SJCRH30 (cell line): ENCODE data around the gene PIP4K2A. TPM values are rescaled to one million over a fixed set of nuclear protein-coding genes. Genes with fewer than 3 reads are reported as not detected.
"Not testable (repeated sequence)": the region's sequence is repeated elsewhere in the genome, so short reads cannot be mapped to it uniquely, and the experiment has no call there.

ENCODE experiments used
- DNase-seq, 2 experiments: peaks; one replicate each; pipeline ENCODE4 v3.0.0-alpha.2; 2015 to 2020
- H3K27ac ChIP-seq: fragments of 250-450 bp; sonication (Bioruptor Pico); 2 replicates; pipeline ENCODE4 v1.5.1; 2020; ENCODE audit warnings: mild to moderate bottlenecking, moderate library complexity
- H3K27me3 ChIP-seq: fragments of 250-450 bp; sonication (Bioruptor Pico); 2 replicates; pipeline ENCODE4 v1.5.1; 2020; ENCODE audit warnings: mild to moderate bottlenecking, moderate library complexity
- H3K36me3 ChIP-seq: fragments of 250-450 bp; sonication (Bioruptor Pico); 2 replicates; pipeline ENCODE4 v1.5.1; 2020; ENCODE audit warnings: mild to moderate bottlenecking, moderate library complexity
- H3K4me1 ChIP-seq: fragments of 250-450 bp; sonication (Bioruptor Pico); 2 replicates; pipeline ENCODE4 v1.5.1; 2020; ENCODE audit warnings: mild to moderate bottlenecking, moderate library complexity
- H3K4me3 ChIP-seq: fragments of 250-450 bp; sonication (Bioruptor Pico); 2 replicates; pipeline ENCODE4 v1.5.1; 2020; ENCODE audit warnings: mild to moderate bottlenecking, moderate library complexity
- H3K9me3 ChIP-seq: fragments of 250-450 bp; sonication (Bioruptor Pico); replicated peaks from 2 replicates; pipeline ENCODE4 v1.5.1; 2020; ENCODE audit warnings: mild to moderate bottlenecking, moderate library complexity
- total RNA-seq: library from RNA; depleted of rRNA; stranded (reverse); fragments of >200 nt; shearing (Covaris generic); gene quantifications from 2 replicates; pipeline ENCODE4 v1.2.3, GENCODE V29; 2014

The PIP4K2A gene
- total RNA-seq, 1 experiment from 2014 or later = 27.9 TPM

DNA sequence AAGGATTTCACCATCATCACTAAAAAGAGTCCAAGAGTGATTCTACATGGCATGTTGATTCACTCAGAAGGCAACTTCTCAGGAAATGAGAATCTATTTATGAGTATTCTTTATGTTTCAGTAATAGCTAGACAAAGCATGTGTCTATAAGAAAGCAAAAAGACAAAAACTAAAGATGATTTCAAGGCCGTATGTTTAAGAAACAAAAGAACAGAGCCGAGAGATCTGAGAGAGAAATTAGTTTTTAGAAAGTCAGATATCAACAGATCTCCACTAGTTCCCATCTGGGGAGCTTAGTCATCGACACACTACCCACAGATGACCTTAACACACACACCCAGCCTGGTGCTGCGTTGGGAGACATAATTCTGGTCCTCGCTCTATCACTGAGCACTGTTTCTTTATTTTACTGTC is 21.0 kb downstream of the PIP4K2A start:
- Histone ChIP-seq H3K4me3 (no peak overlapping the region), H3K4me1 (no peaks in the 10 kb centered on the region), H3K9me3 (no peaks in the 10 kb centered on the region; the same call in 1 of the 2 replicates), H3K27me3 (no peaks in the 10 kb centered on the region), H3K27ac (no peak overlapping the region), H3K36me3 (no peaks in the 10 kb centered on the region)
- DNase-seq = no peak

DNA sequence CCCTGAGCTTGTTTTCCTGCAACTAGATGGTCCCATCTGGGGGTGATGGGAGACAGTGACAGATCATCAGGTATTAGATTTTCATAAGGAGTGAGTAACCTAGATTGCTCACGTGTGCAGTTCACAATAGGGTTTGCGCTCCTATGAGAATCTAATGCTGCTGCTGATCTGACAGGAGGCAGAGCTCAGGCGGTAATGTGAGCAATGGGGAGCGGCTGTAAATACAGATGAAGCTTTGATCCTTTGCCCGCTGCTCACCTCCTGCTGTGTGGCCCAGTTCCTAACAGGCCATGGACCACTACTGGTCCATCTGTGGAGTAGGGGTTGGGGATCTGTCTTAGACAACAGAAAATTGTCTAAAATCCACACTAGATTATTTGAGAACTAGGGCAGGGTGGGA is 22.3 kb downstream of the PIP4K2A start:
- H3K36me3 ChIP-seq, H3K27me3 ChIP-seq, H3K4me1 ChIP-seq, H3K9me3 ChIP-seq, H3K4me3 ChIP-seq, H3K27ac ChIP-seq, DNase-seq: not testable (repeated sequence)

DNA sequence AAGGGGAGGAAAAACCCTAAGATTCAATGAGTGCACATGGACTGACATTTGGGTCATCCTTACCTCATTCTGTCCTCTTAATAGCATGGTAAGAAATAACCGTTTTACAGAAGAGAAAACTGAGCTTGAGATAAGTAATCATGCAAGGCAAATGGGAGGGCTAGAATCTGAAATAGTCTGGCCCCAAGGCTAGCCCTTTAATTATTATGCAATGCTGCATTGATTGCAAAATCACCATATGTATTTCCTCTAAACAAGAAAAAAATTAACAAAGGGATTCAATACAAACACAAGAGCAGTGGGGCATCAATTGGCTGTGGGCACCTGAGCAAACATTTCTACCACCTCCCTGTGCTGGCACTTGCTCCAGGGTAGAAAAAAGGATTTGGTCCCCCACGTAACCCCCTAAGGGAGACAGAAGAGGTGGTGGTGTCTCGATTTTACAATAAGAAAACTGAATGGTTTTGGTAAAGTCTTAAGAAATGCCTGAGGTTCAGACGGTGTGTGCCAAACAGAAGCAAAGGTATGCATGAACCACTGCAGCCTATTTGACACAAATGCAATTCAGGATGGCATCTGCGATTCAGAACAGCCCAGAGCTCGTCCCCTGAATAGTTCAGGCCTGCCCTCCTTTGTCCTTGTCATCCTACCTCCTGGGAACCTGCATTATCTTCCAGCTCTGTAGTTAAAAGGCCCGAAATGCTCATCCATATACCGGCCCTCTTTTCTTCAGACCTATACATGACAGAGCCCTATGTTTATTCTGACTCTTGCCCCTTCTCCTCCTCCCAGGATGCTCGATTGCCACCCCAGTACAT is 23.6 kb downstream of the PIP4K2A start:
- Histone ChIP-seq H3K27me3 (no peaks in the 10 kb centered on the region), H3K27ac (no peak overlapping the region), H3K9me3 (no peaks in the 10 kb centered on the region; the same call in 1 of the 2 replicates), H3K4me3 (no peak overlapping the region), H3K36me3 (no peaks in the 10 kb centered on the region), H3K4me1 (no peaks in the 10 kb centered on the region)
- DNase-seq = no peak

DNA sequence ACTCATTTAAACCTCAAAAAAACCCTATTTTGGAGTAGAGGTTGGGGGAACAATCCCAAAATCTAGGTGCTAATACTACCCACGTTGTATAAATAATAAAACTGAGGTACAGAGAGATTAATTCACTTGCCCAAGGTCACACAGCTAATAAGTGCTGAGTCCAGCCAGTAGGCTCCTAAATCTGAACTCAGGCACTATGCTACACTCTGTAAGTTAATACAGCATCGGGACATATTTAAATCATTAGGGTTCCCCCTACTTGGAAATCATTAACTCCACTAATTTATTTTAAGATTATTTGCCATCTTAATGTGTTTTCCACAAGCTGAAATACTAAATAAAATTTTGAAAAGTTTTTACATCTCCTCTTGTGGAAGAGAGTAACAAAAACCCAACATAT is 24.2 kb downstream of the PIP4K2A start:
- no peak overlapping the region for H3K4me3 ChIP-seq
- H3K36me3 ChIP-seq = no peaks in the 10 kb centered on the region
- H3K4me1 ChIP-seq = no peaks in the 10 kb centered on the region
- H3K27ac ChIP-seq = no peak overlapping the region
- H3K27me3 ChIP-seq = no peaks in the 10 kb centered on the region
- H3K9me3 ChIP-seq = no peaks in the 10 kb centered on the region; the same call in 1 of the 2 replicates
- DNase-seq = no peak

DNA sequence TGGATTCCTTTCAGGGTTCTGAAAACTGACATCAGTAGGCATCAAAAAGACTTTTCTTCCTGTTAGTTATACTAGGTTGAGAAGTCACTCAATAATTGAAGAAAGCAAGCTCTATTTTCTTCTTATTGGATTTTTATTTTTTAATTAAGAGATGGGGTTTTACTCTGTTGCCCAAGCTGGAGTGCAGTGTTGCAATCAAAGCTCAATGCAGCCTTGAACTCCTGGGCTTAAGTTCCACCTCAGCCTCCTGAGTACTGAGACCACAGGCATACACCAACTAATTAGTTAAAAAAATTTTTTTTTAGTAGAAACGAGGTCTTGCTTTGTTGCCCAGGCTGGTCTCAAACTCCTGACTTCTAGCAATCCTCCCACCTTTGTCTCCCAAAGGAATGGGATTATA is 28.0 kb downstream of the PIP4K2A start:
- DNase-seq = no peak
- H3K9me3 ChIP-seq = no peaks in the 10 kb centered on the region
- no peak overlapping the region for H3K27ac ChIP-seq
- no peaks in the 10 kb centered on the region for H3K27me3 ChIP-seq
- no peaks in the 10 kb centered on the region for H3K36me3 ChIP-seq
- no peak overlapping the region for H3K4me3 ChIP-seq
- H3K4me1 ChIP-seq = peaks cover 8% of the 10 kb centered on the region; the same call in 1 of the 2 replicates

DNA sequence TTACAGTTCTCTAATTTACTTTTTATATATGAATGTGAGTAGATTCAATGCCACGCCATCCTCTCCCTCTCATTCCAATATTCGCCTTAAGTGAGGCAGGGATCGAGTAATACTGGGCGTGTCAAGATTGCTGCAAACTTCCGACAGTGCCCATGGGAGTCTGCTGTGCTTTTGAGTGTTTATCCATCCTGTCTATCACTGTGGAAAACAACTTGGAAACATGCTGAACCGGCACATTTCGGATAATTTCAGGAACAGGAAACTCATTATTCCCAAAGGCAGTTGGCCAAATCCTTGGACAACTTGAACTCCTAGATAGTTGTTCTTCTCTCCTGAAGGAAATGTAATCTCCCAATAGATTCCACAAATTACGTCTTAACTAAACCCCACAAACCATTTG is 28.5 kb downstream of the PIP4K2A start:
- no peaks in the 10 kb centered on the region for H3K9me3 ChIP-seq
- no peaks in the 10 kb centered on the region for H3K36me3 ChIP-seq
- no peak overlapping the region for H3K4me3 ChIP-seq
- H3K4me1 ChIP-seq = peaks cover 8% of the 10 kb centered on the region; the same call in 1 of the 2 replicates
- H3K27ac ChIP-seq = no peak overlapping the region
- no peak for DNase-seq
- H3K27me3 ChIP-seq = no peaks in the 10 kb centered on the region

DNA sequence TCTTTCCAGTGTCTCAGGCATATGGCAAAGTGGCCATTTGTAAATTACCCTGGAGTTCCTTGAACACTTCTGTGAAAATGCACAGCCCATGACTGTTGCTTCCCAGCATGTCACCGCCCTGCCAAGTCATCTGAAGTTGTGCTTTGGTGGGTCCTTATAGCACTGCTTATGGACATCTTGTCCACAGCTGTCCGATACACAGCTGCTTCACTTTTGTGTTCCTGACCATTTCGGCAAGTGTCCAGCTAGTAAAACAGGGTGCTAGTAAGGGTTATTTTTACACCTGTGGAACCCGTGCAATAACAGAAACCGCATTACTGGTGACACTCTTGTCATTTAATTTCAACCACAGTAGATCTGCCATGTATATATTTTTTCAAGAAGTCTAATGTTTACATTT is 29.7 kb downstream of the PIP4K2A start:
- no peak overlapping the region for H3K27ac ChIP-seq
- peak; percentile 20 to 51 for DNase-seq

DNA sequence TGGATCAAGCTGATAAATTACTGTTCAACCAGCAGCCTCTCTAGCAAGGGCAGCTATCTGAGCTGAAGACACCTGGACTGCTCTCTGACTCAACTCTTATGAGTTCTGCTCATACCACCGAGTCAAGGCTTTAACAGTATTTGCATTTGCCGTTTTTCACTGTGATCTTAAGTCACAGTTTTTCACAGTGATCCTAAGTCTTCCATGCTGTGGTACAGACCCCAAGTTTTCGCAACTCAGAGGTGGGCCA is 31.3 kb downstream of the PIP4K2A start:
- no peak for DNase-seq
- Histone ChIP-seq H3K27me3 (no peaks in the 10 kb centered on the region), H3K36me3 (no peaks in the 10 kb centered on the region), H3K9me3 (no peaks in the 10 kb centered on the region), H3K27ac (no peak overlapping the region), H3K4me3 (no peak overlapping the region), H3K4me1 (peaks cover 8% of the 10 kb centered on the region; the same call in 1 of the 2 replicates)

More for the DNA sequence above, 29.7 kb downstream of the PIP4K2A start:
- Histone ChIP-seq H3K36me3 (no peaks in the 10 kb centered on the region), H3K4me1 (peaks cover 8% of the 10 kb centered on the region; the same call in 1 of the 2 replicates), H3K9me3 (no peaks in the 10 kb centered on the region), H3K4me3 (no peak overlapping the region), H3K27me3 (no peaks in the 10 kb centered on the region)

DNA sequence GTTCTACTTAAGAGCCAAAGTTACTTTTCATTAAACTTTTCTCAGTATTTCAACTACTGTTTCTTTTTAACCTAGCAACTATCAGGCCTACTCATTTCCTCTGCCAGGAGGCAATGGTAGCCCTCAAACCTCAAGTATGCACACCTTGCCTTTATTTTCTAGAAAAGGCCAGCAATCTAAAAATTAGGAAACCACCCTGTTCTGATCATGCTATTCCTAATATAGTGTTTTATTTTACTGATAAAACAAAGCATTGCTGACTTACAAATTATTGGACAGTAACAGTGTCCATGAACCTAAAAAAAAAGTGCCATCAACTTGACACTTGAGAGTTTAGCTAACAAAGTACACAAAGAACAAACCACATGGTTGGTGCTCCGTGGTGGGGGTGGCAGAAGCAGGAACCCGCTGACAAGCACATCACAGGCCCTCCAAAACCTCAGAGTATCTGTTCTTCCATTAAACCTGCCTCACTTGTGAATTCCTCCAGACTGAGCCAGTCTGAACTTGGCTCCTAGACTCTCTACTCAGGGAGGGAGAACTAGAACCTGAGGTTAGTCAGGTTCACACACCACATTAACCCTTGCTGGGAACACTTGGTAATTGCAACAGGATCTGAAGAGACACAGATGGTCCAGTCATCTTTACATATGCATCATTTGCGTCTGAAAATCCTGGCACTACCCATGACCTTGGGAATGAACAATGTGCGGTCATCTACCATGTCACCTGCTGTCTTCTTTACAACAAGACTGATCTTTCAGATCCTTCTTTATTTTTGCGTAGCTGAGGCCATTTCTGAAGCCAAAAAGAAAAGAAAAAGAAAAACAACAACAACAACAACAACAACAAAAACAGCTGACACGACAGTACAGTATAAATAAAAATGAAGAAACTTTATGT is 31.9 kb downstream of the PIP4K2A start:
- no peak overlapping the region for H3K27ac ChIP-seq
- no peaks in the 10 kb centered on the region for H3K9me3 ChIP-seq
- H3K36me3 ChIP-seq = no peaks in the 10 kb centered on the region
- no peak for DNase-seq
- no peak overlapping the region for H3K4me3 ChIP-seq
- H3K27me3 ChIP-seq = no peaks in the 10 kb centered on the region
- H3K4me1 ChIP-seq = peaks cover 8% of the 10 kb centered on the region; the same call in 1 of the 2 replicates

DNA sequence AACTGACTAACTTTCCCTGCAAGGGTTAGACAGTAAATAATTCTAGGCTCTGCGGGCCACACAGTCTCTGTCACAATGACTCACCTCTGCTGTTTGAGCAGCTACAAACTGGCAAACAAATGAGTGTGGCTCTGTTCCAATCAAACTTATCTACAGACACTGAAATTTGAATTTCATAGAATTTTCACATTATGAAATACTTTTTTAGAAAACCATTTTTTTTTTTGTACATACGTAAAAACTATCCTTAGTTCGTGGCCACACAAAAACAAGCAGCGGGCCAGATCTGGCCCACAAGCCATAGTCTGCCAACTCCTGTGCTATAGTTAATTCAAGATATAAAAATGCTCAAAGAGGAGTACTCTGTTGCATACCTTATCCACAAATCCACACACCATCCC is 32.6 kb downstream of the PIP4K2A start:
- no peaks in the 10 kb centered on the region for H3K27me3 ChIP-seq
- peaks cover 8% of the 10 kb centered on the region; the same call in 1 of the 2 replicates for H3K4me1 ChIP-seq
- no peak overlapping the region for H3K4me3 ChIP-seq
- no peak overlapping the region for H3K27ac ChIP-seq
- H3K9me3 ChIP-seq = no peaks in the 10 kb centered on the region
- no peak for DNase-seq
- H3K36me3 ChIP-seq = no peaks in the 10 kb centered on the region

DNA sequence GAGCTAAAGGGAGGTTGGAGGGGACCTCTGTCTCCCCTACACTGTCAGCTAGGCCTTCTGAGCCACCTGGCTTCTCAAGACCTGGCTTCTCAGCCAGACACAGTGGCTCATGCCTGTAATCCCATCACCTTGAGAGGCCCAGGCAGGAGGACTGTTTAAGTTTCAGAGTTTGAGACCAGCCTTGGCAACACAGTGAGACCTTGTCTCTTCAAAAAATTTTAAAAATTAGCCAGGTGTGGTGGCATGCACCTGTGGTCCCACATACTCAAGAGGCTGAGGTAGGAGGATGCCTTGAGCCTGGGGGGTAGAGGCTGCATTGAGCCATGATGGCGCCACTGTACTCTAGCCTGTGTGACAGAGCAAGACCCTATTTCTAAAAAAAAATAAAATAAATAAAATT is 33.1 kb downstream of the PIP4K2A start:
- DNase-seq = no peak
- Histone ChIP-seq H3K27me3 (no peaks in the 10 kb centered on the region), H3K27ac (no peak overlapping the region)

DNA sequence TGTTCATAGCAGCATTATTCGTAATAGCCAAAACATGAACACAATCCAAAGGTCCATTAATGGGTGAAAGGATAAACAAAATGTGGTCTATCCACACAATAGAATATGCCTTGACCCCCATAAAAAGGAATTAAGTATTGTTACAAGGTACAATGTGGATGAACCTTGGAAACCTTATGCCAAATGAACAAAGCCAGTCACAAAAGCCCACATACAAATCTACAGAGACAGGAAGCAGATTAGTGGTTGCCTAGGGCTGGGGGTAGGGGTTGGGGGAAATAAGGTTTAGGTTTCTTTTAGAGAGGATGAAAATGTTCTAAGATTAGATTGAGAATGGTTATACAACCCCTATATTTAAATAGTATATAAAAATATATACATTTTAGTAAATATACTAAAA is 34.8 kb downstream of the PIP4K2A start:
- H3K9me3 ChIP-seq = no peaks in the 10 kb centered on the region
- no peak overlapping the region for H3K4me3 ChIP-seq
- DNase-seq = no peak
- no peaks in the 10 kb centered on the region for H3K36me3 ChIP-seq
- H3K27me3 ChIP-seq = no peaks in the 10 kb centered on the region
- peaks cover 10% of the 10 kb centered on the region for H3K4me1 ChIP-seq
- no peak overlapping the region for H3K27ac ChIP-seq

More for the DNA sequence above, 33.1 kb downstream of the PIP4K2A start:
- no peaks in the 10 kb centered on the region for H3K36me3 ChIP-seq
- H3K9me3 ChIP-seq = no peaks in the 10 kb centered on the region
- H3K4me3 ChIP-seq = no peak overlapping the region
- H3K4me1 ChIP-seq = peaks cover 8% of the 10 kb centered on the region; the same call in 1 of the 2 replicates

DNA sequence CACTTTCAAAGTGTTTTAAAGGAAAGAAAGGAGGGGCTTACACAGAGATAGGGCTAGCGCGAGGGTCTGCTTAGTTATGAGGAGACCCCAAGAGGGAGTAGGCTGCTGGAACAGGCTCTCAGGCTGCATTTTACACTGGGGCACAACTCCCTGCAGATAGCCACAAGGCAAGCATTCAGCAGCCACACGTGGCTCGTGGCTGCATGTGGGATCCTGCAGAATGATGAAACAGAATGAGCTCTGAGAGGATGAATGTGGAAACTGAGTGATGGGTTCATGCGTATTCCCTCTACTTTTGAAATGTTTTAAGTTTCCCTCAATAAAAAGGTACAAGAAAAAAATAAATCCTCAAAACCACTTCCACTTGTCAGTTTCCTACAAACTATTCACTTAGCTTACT is 37.0 kb downstream of the PIP4K2A start:
- Histone ChIP-seq H3K4me3 (no peak overlapping the region), H3K36me3 (no peaks in the 10 kb centered on the region), H3K27ac (no peak overlapping the region), H3K9me3 (no peaks in the 10 kb centered on the region), H3K27me3 (no peaks in the 10 kb centered on the region), H3K4me1 (peaks cover 29% of the 10 kb centered on the region)
- no peak for DNase-seq

DNA sequence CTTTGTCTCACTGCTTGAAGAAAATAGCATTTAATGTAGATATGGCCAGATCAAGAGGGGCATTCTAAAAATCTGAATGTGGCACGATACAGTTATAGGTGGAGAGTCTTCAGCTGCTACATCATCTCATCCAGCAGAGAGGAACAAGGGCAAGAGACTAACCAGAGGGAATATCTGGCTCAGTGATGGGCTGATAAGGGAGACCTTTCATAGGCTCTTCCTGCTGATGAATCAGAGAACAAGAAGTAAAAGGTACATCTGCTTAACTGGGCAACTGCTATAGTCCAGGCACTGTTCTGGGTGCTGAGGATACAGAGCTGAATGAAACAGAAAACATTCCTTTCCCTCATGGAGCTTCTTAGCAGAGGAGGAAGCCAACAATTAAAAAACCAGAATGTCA is 37.9 kb downstream of the PIP4K2A start:
- Histone ChIP-seq H3K27me3 (no peaks in the 10 kb centered on the region), H3K4me1 (peaks cover 26% of the 10 kb centered on the region)
- no peak for DNase-seq

DNA sequence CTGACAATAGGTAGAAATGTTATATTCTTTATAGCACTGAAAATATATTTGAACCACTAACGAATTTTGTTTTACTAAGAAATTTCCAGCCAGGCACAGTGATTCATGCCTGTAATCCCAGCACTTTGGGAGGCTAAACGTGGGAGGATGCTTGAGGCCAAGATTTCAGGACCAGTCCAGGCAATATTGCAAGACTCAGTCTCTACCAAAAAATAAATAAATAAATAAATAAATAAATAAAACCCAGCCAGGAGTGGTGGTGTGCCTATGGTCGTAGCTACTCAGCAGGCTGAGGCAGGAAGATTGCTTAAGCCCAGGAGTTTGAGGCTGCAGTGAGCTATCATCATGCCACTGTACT is 39.8 kb downstream of the PIP4K2A start:
- H3K9me3 ChIP-seq = no peaks in the 10 kb centered on the region
- H3K27me3 ChIP-seq = no peaks in the 10 kb centered on the region
- H3K4me3 ChIP-seq = no peak overlapping the region
- peak overlapping the region; percentile 71 for H3K27ac ChIP-seq
- H3K36me3 ChIP-seq = no peaks in the 10 kb centered on the region
- H3K4me1 ChIP-seq = peaks cover 26% of the 10 kb centered on the region
- no peak for DNase-seq

More for the DNA sequence above, 37.9 kb downstream of the PIP4K2A start:
- no peaks in the 10 kb centered on the region for H3K9me3 ChIP-seq
- H3K27ac ChIP-seq = no peak overlapping the region
- no peak overlapping the region for H3K4me3 ChIP-seq
- H3K36me3 ChIP-seq = no peaks in the 10 kb centered on the region
